ENCODE measurements around the gene SEC24D. TPM values are rescaled to one million over a fixed set of nuclear protein-coding genes. Genes with fewer than 3 reads are reported as not detected.

SEC24D gene
- total RNA-seq, 1 experiment from 2014 or later, result 61.5 TPM

DNA sequence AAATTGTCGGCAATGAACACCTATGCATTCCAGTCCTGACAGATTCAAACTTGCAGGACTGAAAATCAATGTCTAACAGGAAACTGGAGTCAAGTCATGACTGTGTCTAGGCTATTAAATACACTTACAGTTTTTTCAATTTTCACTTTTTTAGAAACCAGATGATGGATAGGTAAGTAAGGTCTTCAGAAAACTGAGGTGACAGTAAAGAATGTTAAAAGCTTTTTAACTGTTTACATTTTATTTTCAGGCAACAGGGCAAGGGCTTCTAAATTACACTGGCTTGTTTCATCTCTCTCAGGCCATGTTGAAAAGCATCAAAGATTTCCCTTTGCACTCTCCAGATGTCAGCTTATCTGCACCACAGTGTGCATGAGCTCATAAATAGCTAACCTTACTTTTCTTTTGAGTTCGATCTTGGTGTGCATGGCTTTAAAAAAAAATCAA lies 65.2 kb downstream of the SEC24D start:
- H2AFZ ChIP-seq (ENCODE audit: low read length), result no peak overlapping the region

More for the DNA sequence above, 65.2 kb downstream of the SEC24D start:
- Histone ChIP-seq H4K5ac (ENCODE audit: insufficient read length, low read depth, low read length) (no peak overlapping the region), H3K14ac (ENCODE audit: insufficient read depth, low read length) (no peak overlapping the region), H3K4ac (ENCODE audit: low read depth, low read length) (no peak overlapping the region), H4K91ac (ENCODE audit: insufficient read length, low read depth, low read length) (no peak overlapping the region), H3K9ac (ENCODE audit: extremely low read depth, insufficient read length, low read length) (no peak overlapping the region), H2BK120ac (ENCODE audit: low read depth, low read length, poor library complexity, severe bottlenecking) (no peak overlapping the region), H2BK5ac (ENCODE audit: insufficient read length, low read length) (no peak overlapping the region), H3K79me2 (ENCODE audit: insufficient read depth, low read length) (no peaks in the 10 kb centered on the region; the same call in 1 of the 2 replicates), H2BK15ac (ENCODE audit: low read depth, low read length) (no peak overlapping the region), H3K56ac (ENCODE audit: insufficient read length, low read depth, low read length) (no peak overlapping the region), H4K8ac (replicated peaks; ENCODE audit: insufficient read length, low read depth, low read length) (no peak overlapping the region), H2BK12ac (ENCODE audit: insufficient read length, low read depth, low read length) (no peak overlapping the region), H3K23me2 (ENCODE audit: insufficient read length, low read depth, low read length, poor library complexity, severe bottlenecking) (no peaks in the 10 kb centered on the region), H2BK20ac (ENCODE audit: low read depth, low read length, poor library complexity, severe bottlenecking) (no peak overlapping the region), H3K9me3 (ENCODE audit: control insufficient read depth, low read depth, low read length) (no peaks in the 10 kb centered on the region), H3K18ac (ENCODE audit: insufficient read length, low read depth, low read length) (no peak overlapping the region), H3K79me1 (ENCODE audit: insufficient read depth, low read depth, low read length, poor library complexity, severe bottlenecking) (no peaks in the 10 kb centered on the region), H3K4me2 (ENCODE audit: insufficient read depth, insufficient read length, low read length) (no peak overlapping the region), H4K20me1 (ENCODE audit: control insufficient read depth, insufficient read depth, insufficient read length) (no peaks in the 10 kb centered on the region), H3K4me1 (ENCODE audit: insufficient read depth, low read length) (peaks cover 3% of the 10 kb centered on the region; the same call in 1 of the 2 replicates), H3T11ph (ENCODE audit: low read length) (no peak overlapping the region), H3K27me3 (ENCODE audit: insufficient read depth, low read length) (no peaks in the 10 kb centered on the region), H3K27ac (ENCODE audit: insufficient read length, low read depth, low read length) (no peak overlapping the region), H3K23ac (ENCODE audit: insufficient read length, low read depth, low read length) (no peak overlapping the region), H2AK5ac (ENCODE audit: insufficient read length, low read length) (no peak overlapping the region)
- WGBS (ENCODE audit: extremely low coverage, insufficient read length, low lambda C conversion rate), result no CpG with 5 or more reads among the region's 2 CpGs
- H3K4me1 Mint-ChIP-seq, result peaks cover 16 to 17% of the 10 kb centered on the region in 2 experiments
- DNase-seq, result no peak
- no peaks in the 10 kb centered on the region for H3K27me3 Mint-ChIP-seq (ENCODE audit: low read depth)
- H3K9me3 Mint-ChIP-seq, result no peaks in the 10 kb centered on the region
- H3K27ac Mint-ChIP-seq, result no peak overlapping the region
- TF ChIP-seq, protein P1, sequence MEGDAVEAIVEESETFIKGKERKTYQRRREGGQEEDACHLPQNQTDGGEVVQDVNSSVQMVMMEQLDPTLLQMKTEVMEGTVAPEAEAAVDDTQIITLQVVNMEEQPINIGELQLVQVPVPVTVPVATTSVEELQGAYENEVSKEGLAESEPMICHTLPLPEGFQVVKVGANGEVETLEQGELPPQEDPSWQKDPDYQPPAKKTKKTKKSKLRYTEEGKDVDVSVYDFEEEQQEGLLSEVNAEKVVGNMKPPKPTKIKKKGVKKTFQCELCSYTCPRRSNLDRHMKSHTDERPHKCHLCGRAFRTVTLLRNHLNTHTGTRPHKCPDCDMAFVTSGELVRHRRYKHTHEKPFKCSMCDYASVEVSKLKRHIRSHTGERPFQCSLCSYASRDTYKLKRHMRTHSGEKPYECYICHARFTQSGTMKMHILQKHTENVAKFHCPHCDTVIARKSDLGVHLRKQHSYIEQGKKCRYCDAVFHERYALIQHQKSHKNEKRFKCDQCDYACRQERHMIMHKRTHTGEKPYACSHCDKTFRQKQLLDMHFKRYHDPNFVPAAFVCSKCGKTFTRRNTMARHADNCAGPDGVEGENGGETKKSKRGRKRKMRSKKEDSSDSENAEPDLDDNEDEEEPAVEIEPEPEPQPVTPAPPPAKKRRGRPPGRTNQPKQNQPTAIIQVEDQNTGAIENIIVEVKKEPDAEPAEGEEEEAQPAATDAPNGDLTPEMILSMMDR (conservative IDR thresholded peaks at IDR 0.05), result no peak
- peaks cover 8 to 21% (median 12%) of the 10 kb centered on the region in 3 experiments; a peak in 4 of 7 replicates for H3K36me3 Mint-ChIP-seq (ENCODE audit: insufficient read depth in 1 of 3, low read depth in 3 of 3)
- H3K4me3 Mint-ChIP-seq, result no peak overlapping the region
